ENCODE data around the gene TRAF1. TPM values are rescaled to one million over a fixed set of nuclear protein-coding genes. Genes with fewer than 3 reads are reported as not detected.
A peak's percentile ranks its signal among the peaks of the same experiment; 100 is the strongest.

The TRAF1 gene
- total RNA-seq, 1 donor from 2014 or later: 2.4 TPM

DNA sequence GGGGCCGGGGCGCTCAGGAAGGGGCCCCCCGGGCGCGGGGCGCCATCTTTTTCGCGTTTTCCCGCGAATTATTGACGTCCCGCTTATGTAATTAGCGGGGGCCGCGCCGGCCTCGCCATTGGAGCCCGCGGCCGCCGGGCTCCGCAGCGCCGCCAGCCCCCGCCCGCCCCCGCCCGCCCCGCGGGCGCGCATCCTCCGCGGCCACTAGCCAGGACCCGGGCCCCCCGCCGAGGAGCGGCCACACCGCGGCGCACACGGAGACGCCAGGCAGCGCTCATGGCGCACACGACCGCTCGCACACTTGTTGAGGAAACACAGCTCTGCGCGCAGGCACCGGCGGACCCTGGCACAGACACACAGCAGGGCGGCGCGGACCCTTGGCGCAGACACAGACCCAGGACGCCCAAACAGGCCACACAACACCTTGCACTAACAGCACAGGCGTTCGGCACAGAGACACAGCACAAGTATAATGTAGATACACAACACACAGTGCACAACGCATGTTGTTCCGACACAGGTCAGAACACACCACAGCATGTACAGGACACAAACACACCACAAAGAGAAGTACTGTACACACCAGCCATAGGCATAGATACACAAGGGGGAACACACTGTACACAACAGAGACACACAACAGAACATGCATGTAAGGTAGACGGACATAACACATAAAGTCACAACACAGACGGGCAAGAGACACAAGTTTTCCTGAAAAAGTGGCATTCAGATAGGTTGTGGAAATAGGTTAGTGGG is 49.1 kb downstream of the TRAF1 start:
- peak; percentile 63 for ATAC-seq
- intact Hi-C loops (cut with micrococcal nuclease): no loop called here
- peak; percentile 82 for DNase-seq

GRCh38 chr9:120876842-120877240 is 49.8 kb downstream of the TRAF1 start, which contains the start of gene PHF19:
TSS of gene PHF19 (minus strand) at chr9:120877188. CDS start at chr9:120874741, 2,447 bp downstream.
- DNase-seq (peak; percentile 58), ATAC-seq (peak; percentile 39)
- intact Hi-C loops (cut with micrococcal nuclease): no loop called here

- intact Hi-C loops (cut with micrococcal nuclease): no loop called here
- peak; percentile 88 for DNase-seq
- peak; percentile 82 for ATAC-seq
Measured at GRCh38 chr9:120875954-120876841, 50.4 kb downstream of the TRAF1 start.

- DNase-seq: no peak
- intact Hi-C loops (cut with micrococcal nuclease): no loop called here
- no peak for ATAC-seq
Measured at GRCh38 chr9:120875643-120875953, 51.0 kb downstream of the TRAF1 start.

GRCh38 chr9:120875195-120875565 is 51.4 kb downstream of the TRAF1 start:
- ATAC-seq (no peak), DNase-seq (no peak)
- intact Hi-C loops (cut with micrococcal nuclease): no loop called here

GRCh38 chr9:120874226-120875194 is 52.1 kb downstream of the TRAF1 start:
- intact Hi-C loops (cut with micrococcal nuclease): no loop called here
- ATAC-seq: no peak
- DNase-seq: no peak

GRCh38 chr9:120873512-120873911 is 53.1 kb downstream of the TRAF1 start:
- no peak for DNase-seq
- intact Hi-C loops (cut with micrococcal nuclease): no loop called here
- no peak for ATAC-seq

DNA sequence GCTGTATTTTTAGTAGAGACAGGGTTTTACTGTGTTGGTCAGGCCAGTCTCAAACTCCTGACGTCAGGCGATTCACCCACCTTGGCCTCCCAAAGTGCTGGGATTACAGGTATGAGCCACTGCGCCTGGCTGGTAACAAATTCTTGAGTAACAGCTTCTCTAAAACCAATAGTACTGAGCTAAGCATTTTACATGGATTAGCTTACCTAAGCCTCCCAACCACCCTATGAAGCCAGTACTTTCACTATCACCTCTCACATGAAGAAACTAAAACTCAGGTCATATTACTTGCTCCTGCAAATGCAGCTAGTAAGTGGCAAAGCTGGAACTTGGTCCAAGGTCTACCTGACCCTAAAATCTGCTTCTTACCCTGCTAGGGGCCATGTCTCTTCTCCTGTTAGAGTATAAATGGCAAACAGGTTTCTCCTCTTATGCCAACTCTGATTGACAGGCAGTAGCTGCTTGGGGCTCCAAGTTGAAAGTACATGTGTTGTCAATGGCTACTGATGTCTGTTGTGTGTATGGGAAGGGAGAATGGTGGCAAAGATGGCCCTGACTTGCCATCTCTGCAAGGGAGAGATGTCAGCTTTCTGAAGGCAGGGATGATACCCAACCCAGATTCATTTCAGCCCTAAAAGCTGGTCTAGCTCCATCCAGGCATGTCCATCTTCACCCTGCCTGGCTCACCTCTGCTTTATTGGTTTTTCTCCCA is 53.6 kb downstream of the TRAF1 start:
- ATAC-seq (no peak), DNase-seq (no peak)
- intact Hi-C loops (cut with micrococcal nuclease): no loop called here

DNA sequence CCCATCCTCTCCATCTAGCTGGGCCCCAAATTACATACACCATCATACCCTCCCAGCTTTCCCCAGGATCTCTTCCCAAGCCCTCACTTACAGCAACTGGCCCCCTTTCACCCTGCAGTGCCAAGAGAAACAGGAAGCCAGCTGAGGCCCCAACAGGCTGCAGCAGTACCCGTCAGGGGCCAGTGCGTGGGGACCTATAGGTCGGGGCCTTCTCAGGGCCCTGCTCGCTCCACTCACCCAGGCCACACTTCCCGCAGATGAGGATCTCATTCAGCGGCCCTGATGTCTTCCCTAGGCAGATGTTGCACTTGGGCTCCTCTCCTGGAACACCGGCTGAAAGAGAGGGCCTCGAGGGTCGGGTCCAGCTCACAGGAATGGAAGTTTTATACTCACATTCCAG is 56.4 kb downstream of the TRAF1 start:
- intact Hi-C loops (cut with micrococcal nuclease): no loop called here
- no peak for ATAC-seq
- DNase-seq: no peak

- no peak for ATAC-seq
- intact Hi-C loops (cut with micrococcal nuclease): no loop called here
- DNase-seq: peak; percentile 35
Measured at GRCh38 chr9:120869726-120870125, 56.9 kb downstream of the TRAF1 start.

DNA sequence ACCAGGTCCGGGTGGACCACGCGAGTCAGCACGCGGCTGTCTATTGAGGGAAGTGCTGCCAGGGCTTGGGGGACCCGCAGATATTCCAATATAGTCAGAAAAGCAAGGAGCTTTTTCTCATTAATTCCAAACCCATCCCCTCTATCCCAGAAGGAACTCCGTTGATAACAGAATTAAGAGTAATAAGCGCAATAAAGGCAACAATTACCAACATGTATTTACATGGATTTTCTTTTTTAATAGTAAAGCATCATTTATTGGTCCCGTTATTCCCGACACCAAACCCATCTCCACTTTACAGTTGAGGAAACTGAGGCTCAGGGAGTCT is 57.3 kb downstream of the TRAF1 start:
- ATAC-seq (no peak), DNase-seq (no peak)
- intact Hi-C loops (cut with micrococcal nuclease): no loop called here

GRCh38 chr9:120868676-120869359 is 57.8 kb downstream of the TRAF1 start:
- intact Hi-C loops (cut with micrococcal nuclease): no loop called here
- DNase-seq (peak; percentile 97), ATAC-seq (peak; percentile 96)

GRCh38 chr9:120868339-120868675 is 58.3 kb downstream of the TRAF1 start:
- ATAC-seq (no peak), DNase-seq (no peak)
- intact Hi-C loops (cut with micrococcal nuclease): no loop called here

DNA sequence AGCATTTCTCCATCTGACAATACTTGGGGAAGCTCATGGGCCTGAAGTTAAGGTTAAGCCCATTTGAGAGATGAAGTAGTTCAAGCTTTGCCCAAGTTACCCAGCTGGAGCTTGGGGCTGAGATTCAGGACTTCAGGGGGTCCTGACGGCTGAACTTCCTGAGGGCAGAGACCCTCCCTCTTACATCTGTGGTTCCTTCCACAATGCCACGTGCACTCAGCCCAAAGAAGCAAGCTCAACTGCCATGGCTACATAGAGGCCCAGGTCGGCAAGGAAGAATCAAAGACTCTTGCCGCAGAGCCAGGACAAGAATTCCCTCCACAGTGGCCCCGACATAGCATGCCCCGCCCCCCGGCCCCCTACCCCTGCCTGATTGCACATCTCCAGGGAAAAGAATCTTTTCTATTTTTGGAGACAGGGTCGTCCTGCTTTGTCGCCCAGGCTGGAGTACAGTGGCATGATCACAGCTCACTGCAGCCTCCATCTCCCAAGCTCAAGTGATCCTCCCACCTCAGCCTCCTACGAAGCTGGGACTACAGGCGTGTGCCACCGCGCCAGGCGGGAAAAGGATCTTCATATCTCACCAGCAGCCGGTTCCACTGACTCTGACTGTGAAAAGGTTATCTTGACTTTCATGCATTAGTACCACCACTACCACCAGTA is 58.8 kb downstream of the TRAF1 start:
- intact Hi-C loops (cut with micrococcal nuclease): no loop called here
- DNase-seq: no peak

DNA sequence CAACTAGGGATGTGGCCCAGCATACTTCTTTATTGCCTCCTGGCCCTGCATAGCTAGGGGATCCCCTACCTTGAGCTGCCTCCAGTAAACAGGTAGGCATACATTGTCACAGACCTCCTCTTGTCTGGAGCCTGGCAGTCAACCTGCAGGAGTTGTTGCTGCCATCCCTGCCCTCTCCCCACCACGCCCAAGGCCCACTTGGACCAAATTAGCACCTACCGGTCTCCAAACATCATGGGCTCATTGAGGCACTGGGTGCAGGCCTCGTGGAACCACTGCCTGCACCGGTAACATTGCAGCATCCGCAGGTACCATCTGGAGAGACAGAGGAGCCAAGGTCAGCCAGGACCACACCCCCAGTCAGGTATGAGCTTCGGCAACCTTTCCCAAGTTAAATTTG is 59.9 kb downstream of the TRAF1 start:
- no peak for ATAC-seq
- intact Hi-C loops (cut with micrococcal nuclease): no loop called here
- no peak for DNase-seq

More for the DNA sequence above, 58.8 kb downstream of the TRAF1 start:
- no peak for ATAC-seq

- DNase-seq (no peak), ATAC-seq (no peak)
- intact Hi-C loops (cut with micrococcal nuclease): no loop called here
Measured at GRCh38 chr9:120865809-120866208, 60.8 kb downstream of the TRAF1 start.

GRCh38 chr9:120865176-120865575 is 61.4 kb downstream of the TRAF1 start:
- no peak for DNase-seq
- intact Hi-C loops (cut with micrococcal nuclease): no loop called here

DNA sequence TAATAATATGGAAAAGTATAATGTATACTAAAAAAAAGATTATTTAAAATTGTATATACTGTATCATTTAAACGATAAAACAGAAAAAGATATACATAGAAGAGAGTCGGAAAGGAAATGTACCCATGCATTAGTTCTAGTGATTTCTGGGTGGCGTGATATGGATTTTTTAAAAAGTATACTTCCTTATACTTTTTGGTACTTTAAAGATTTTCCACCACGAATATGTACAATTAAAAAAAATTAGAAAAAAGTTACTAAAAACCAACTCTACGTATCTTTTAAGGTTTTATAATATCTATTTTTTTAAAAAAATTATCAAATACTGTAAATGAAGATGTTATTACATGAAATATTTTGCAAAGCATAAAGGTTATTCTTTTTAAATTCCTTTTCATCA is 61.9 kb downstream of the TRAF1 start:
- ATAC-seq (no peak), DNase-seq (no peak)
- intact Hi-C loops (cut with micrococcal nuclease): no loop called here

More at GRCh38 chr9:120865176-120865575, 61.4 kb downstream of the TRAF1 start:
- ATAC-seq: no peak

All from left ventricle myocardium superior (tissue), 1 donor.